OCI-M2 (cell line): Measurements from ENCODE around the gene SSPN.

Experiments
- DNase-seq: peaks from one replicate; lab custom pipeline; 2025; ENCODE audit not compliant: unreplicated experiment; lab: John Stamatoyannopoulos, UW

The SSPN gene

GRCh38 chr12:26195250-26195640, at the start of gene SSPN:
Gene SSPN (plus strand): TSS chr12:26195573. CDS start chr12:26195673, 100 bp downstream.
- no peak for DNase-seq

GRCh38 chr12:26148291-26148690, 47.1 kb upstream of the SSPN start:
- no peak for DNase-seq

GRCh38 chr12:26149968-26150500, 45.3 kb upstream of the SSPN start:
- DNase-seq = no peak

DNA sequence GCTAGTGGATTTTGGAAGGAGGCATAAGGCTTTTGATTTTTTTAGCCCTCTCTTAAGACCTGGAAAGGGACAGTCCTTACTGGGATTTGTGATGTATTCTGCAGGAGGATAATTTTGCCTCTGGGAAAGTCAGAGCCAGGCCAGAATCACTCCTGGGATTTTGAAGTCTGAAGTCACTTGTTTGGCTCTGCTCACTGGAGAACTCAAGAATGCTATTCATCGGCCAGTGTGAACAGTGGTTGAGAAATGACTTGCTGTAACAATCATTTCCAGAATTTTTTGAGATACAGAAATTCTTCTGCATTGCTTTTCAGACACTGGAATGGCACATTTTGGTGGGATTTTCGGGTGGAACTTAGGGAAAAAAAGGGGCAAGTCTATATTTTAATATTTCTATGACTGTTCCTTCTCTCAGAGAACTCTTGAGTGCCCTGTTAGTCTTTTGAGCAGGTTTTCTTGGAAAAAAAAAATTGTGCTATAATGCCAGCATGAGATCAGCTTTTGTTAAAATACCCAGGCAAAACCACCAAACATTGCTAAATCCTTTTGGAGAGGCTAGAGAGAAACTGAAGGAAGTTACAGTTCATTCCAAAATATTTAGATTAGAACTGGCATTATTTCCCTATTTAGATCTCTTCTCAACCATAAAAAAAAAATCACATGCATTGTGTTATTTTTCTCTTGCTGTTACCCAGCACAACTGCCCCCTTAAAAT, 44.5 kb upstream of the SSPN start:
- DNase-seq = no peak

DNA sequence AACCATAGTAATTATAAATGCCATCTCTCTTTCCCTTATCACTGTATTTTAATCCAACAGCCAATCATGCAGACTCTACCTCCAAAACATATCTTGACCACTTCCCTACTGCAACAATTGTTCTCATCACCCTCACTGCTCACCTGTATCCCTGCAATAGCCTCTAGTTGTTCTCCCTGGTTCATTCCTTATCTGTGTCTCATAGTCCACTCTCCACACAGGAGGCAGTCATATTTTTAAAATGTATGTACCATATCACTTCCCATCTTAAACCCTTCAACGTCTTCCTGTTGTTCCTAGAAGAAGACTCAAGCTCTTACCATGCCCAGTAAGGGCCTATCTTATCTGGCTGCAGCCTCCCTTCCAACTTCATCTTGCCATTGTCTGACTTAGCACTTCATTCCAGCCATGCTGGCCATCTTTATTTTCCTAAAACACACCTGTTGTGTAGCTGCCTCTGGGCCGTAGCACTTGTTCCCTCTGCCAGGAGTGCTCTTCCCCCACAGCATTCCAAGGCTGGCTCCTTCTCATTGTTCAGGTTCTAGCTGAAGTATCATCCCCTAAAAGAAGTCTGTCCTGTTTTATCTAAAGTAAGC, 42.8 kb upstream of the SSPN start:
- DNase-seq = no peak

- no peak for DNase-seq
Observed at GRCh38 chr12:26153421-26154154, 41.8 kb upstream of the SSPN start.

GRCh38 chr12:26156201-26156871, 39.0 kb upstream of the SSPN start:
- no peak for DNase-seq

GRCh38 chr12:26157001-26157400, 38.4 kb upstream of the SSPN start:
- DNase-seq = no peak

DNA sequence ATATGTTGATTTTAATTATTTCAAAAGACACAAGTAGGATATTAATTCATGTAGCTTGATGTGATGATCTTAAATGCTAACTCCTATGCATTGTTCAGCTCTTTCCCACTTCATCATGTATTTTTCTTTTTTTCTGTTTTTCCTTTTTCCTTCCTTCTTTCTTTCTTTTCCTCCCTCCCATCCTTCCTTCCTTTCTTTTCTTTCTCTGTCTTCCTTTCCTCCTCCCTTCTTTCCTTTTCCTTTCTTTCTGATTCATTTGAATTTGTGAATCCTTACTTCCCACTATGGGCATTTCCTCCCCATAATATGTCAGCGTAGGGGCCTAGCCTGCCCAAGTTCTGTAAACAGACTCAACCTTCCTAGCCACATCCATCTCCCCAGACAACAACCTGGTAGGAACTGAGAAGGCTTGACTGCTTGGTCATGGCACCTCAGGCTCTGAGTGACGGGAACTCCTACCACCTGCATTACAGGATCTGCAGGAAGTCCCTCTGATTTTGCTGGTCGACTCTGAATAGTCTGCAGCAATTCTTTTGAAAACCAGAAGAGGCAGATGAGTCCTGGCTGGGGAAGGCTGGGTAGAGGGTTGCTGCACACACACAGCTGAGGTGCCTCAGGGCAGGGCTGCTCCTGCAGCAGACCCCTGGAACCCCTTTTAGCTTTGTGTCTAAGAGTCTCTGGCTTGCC, 37.2 kb upstream of the SSPN start:
- no peak for DNase-seq

DNA sequence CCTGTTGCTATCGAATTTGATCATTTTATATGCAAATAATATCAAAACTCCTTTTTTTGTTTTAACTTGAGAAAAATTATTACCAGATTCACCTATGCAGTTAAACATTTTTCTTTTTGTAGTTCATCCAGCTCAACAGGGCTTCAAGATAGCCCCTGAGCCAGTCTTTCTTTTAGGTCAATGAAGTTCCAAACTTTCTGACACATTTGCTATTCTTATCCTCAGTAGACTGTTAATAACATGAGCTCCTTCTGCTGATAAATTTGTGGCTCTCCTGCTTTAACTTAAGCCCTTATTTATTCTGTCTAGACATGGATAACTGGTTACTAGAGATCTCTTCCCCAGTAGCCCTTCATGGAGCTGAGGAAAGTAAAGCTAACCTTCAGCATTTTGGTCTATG, 33.2 kb upstream of the SSPN start:
- DNase-seq = no peak

GRCh38 chr12:26162905-26163304, 32.5 kb upstream of the SSPN start:
- DNase-seq = no peak

DNA sequence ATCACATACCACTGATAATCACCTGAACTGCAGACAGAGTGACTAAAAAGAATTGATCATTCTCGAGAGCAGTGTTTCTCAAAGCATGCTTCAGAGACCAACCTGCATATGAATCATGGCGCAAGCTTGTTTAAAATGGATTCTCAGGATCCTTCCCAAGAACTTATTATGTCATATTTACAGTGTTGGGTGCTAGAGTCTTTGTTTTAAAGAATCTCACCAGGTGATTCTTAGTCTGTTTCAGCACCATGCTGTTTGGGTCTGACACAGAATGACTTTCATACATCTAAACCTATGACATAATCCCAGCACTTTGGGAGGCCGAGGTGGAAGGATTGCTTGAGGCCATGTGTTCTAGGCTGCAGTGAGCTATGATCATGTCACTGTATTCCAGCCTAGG, 31.3 kb upstream of the SSPN start:
- DNase-seq = no peak

GRCh38 chr12:26172013-26172412, 23.4 kb upstream of the SSPN start:
- no peak for DNase-seq

DNA sequence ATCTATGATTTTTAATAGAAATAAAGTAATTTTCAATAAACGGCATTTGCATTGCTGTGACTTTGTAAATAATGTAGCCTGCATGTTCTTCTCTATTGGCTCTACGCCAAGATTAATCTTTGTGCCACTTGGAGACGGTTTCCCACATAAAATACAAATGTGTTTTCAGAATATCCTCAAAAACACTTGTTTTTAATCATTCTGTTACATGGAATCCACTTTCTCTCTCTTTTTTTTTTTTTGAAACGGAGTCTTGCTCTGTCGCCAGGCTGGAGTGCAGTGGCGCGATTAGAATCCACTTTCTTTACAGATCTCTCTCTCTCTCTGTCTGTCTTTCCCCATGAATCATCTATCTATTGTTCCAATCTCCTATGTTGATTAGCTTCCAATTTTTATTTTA, 22.8 kb upstream of the SSPN start:
- DNase-seq = no peak

DNA sequence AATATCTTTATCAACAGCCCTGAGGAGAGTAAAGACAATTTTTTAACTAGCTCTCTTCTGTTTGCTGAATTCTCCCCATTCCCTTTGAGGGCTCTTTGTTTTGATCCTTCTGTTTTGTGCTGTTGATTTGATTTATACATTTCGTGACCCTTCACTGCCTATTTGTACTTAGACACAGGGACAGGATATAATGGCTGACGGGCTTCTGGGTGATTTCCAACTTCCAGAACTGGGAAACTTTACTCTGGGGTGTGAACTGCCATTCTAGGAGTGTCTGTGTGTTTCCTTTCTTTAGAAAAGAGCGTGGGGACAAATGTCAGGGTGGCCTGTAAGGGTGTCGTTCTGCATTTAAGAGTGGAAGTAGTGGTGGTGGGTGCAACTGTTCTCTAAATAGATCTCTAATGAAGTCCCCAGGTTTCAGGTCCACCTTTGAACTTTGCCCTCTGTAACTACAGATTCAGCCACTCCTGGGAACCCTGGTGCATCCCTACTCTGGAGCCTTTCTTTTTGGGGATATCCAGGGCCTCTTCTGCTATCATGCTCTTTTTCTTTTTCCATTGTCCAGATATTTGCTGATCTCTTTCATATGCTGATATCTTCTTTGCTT, 22.3 kb upstream of the SSPN start:
- DNase-seq = no peak

DNA sequence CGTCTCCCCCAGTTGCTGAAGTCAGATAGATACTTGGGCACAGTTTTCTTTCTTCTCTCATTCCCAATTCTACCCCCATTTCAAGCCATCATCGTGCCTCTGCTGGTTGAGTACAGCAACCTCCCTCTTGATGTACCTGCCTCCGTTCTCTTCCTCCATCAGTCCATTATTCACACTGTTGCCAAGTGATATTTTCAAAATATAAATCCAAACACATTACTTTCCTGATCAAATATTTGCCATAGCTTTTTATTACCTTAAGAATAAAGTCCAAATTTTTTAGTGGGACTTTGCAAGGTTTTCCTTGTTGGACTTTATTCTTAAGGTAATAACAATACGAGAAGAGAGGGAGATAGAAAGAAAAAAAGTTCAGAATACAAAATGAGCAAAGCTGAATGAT, 18.6 kb upstream of the SSPN start:
- DNase-seq = no peak

- DNase-seq = no peak
Observed at GRCh38 chr12:26177283-26177682, 18.1 kb upstream of the SSPN start.

- DNase-seq = no peak
Observed at GRCh38 chr12:26179826-26180225, 15.5 kb upstream of the SSPN start.

DNA sequence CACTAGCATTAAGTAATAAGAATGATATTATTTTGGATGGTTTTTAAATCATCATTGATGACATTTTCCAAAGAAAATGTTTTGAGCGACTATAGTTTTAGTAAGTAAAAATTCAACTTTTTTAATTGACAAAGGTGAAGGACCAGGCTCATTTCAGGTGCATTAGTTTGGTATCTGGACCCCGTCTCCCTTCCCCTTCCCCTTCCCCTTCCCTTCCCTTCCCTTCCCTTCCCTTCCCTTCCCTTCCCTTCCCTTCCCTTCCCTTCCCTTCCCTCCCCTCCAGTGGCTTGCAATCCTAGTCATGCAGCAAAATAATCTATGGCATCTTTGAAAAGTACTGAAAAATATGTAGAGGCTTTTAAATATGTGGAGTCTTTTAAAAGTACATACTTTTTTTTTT, 13.0 kb upstream of the SSPN start:
- DNase-seq = no peak

DNA sequence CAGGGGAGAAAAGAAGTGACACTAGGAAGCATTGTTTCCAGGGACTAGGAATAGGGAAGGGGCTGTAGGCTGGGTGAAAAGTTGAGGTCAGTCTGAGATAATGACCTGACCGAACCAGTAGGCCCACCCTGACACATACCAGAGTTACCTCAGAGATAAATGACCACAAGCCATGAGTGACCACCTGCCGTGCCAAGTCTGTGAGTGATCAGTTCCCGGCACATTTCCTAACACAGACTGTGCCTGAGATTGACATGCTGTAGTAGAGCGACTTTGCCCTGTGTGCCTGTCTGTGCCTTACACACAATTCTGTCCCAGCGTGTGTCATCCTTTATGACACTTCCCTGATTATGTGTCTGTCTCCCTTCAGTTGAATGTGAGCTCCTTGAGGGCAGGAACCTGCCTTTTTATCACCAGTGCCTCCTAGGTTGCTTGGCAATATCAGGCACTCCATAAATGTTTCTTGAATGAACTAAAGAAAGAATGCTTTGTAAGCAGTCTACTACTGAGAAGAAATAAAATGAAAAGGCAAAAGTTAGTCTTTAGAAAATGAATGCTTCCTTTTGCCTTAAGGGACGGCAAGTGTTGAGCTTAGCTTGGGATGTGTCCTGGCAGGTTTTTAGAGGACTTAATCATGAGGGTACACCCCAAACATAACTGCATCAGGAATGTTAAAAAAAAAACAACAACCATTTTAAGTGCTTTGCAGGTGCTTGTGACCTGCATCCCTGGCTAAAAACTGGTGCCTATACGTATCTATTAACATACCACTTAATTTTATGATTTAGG, 9.6 kb upstream of the SSPN start:
- DNase-seq = no peak
